ENCODE results near the gene VSIG10L. TPM values are rescaled to one million over a fixed set of nuclear protein-coding genes. Genes with fewer than 3 reads are reported as not detected.

Gene VSIG10L
- total RNA-seq, 2 experiments from 2014 or later, result 3.2 to 3.5 TPM

DNA sequence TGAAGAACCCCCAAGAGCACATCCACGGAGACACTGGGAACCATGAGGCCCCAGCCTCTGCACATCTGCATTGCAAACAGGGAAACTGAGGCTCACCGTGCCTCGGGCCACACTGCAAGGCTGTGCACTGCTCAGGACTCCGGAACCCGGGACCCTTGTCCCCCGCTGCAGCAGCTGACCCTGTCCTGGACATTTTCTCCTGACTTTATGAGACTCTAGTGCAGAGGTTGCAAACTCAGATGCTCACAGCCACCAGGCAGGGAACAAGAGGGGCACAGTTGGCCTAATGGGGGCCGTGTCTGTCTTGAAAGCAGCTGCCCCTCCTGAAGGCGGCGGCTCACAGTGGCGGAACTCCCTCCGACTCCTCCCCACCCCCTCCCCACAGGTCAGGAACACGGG, 47.0 kb downstream of the VSIG10L start:
- Mint-ChIP-seq H3K27me3 (peaks cover 16% of the 10 kb centered on the region), H3K4me1 (ENCODE audit: low read depth) (no peaks in the 10 kb centered on the region), H3K9me3 (no peaks in the 10 kb centered on the region), H3K27ac (no peak overlapping the region), H3K36me3 (no peaks in the 10 kb centered on the region), H3K4me3 (no peak overlapping the region)
- ChIA-PET POLR2A (no interaction called here), CTCF (no interaction called here)
- intact Hi-C loops (cut with micrococcal nuclease), result no loop called here
- no peak for DNase-seq

DNA sequence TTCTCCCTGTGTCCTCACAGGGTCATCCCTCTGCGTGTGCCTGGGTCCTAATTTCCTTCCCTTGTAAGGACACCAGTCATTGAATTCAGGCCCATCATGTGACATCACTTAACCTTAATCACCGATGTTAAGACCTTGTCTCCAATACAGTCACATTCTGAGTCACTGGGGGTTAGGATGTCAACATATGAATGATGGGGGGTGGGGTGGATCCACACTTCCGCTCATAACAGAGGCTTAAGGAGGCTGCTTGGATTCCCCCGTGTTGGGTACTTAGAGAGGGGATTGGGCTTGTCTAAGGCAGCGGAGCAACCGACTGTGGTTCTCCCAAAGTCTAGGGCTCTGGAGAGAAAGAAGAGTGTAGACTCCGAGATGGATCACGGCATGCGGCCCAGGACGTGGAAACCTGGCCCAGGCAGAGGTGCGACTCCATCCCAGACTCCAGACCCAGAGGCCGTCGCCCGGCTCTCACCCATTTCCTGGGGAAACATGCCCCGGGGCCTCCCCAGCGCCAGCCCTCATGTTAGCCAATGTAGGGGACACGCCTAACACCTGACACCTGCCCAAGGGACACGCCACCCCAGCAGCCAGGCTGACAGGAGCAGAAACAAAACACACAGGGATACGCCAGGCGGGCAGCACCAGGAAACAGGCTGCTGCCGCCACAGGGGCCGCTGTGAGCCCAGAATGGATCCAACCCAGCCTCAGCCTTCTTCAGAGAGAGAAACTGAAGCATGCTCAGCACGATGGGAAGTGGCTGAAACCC, 47.5 kb downstream of the VSIG10L start:
- Mint-ChIP-seq H3K4me3 (no peak overlapping the region), H3K9me3 (no peaks in the 10 kb centered on the region), H3K36me3 (no peaks in the 10 kb centered on the region), H3K27me3 (peaks cover 14% of the 10 kb centered on the region), H3K4me1 (ENCODE audit: low read depth) (no peaks in the 10 kb centered on the region), H3K27ac (no peak overlapping the region)
- ChIA-PET POLR2A (no interaction called here), CTCF (no interaction called here)
- DNase-seq, result no peak
- intact Hi-C loops (cut with micrococcal nuclease), result no loop called here

DNA sequence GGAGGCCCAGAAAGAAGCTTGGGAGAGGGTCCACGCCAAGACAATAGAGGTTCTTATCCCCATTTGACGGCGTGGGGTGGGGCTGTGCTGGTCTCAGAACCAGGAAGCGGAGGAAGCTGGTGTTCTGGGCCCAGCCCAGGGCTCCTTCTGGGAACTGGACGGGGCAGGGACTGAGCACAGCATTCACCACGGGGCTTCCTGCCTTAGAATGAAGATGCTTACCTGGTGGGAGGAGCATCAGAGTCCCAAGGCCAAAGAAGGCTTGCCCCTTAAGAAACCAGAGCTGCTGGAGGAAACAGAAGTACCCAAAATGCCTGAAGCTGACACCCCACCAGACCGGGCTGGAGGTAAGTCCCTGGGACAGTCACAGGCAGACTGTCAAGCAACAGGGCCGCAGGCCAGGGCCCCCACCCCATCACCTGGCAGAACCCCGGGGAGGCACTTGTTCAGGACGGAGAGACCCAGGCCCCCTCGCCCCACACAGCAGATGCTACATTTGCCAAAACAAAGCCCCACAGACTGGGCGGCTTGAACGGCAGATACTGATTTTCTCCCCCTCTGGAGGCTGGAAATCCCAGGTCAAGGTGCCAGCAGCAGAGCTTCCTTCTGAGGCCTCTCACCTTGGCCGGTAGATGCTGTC, 48.2 kb downstream of the VSIG10L start:
- Mint-ChIP-seq H3K9me3 (no peaks in the 10 kb centered on the region), H3K4me1 (ENCODE audit: low read depth) (no peaks in the 10 kb centered on the region), H3K36me3 (no peaks in the 10 kb centered on the region), H3K27ac (no peak overlapping the region), H3K27me3 (peaks cover 14% of the 10 kb centered on the region), H3K4me3 (no peak overlapping the region)
- POLR2A ChIA-PET, result no interaction called here
- DNase-seq, result no peak
- CTCF ChIA-PET, result no interaction called here
- intact Hi-C loops (cut with micrococcal nuclease), result no loop called here

DNA sequence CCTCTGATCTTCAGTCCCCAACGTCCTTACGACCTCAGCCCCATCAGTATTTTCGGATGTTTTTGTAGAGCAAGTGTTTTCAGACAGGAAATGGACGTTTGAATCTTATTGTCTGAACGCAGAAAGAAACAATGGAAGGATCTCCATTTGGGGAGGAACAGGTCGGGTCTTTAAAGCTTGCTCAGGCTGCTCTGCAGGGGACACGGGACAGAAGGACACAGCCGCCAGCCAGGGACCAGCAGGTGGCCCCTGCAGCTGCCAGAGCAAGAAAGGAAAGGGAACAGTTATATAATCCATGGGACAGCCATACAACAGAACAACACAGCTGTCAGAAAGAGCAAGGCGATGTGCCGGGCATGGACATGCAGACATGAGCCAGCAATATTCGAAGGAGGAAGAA, 49.0 kb downstream of the VSIG10L start:
- ChIA-PET POLR2A (no interaction called here), CTCF (no interaction called here)
- Mint-ChIP-seq H3K27me3 (peaks cover 14% of the 10 kb centered on the region), H3K9me3 (no peaks in the 10 kb centered on the region), H3K36me3 (no peaks in the 10 kb centered on the region), H3K4me3 (no peak overlapping the region), H3K27ac (no peak overlapping the region), H3K4me1 (ENCODE audit: low read depth) (no peaks in the 10 kb centered on the region)
- no peak for DNase-seq
- intact Hi-C loops (cut with micrococcal nuclease), result no loop called here

DNA sequence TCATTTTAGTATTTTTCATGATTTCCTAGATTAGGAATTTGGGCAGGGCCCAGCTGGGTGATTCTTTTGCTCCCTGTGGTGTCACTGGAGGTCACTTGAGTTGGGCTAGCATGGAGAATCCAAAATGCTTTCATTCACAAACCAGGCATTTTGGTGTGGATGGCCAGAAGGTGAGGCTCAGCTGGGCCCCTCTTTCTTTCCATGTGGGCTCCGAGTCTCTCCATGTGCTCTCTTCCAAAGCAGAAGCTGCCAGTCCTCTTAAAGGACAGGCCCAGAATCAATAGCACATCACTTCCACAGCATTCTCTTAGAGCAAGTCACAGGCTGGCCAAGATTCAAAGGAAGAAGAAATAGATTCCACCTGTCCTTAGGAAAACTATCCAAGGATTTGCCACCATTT, 52.3 kb downstream of the VSIG10L start:
- Mint-ChIP-seq H3K9me3 (no peaks in the 10 kb centered on the region), H3K27me3 (peaks cover 9% of the 10 kb centered on the region)
- CTCF ChIA-PET, result interaction anchor here (1.5 kb wide), 1 partner anchor 372 kb away, joined by 3 read pairs; no protein-coding TSS in a partner anchor

DNA sequence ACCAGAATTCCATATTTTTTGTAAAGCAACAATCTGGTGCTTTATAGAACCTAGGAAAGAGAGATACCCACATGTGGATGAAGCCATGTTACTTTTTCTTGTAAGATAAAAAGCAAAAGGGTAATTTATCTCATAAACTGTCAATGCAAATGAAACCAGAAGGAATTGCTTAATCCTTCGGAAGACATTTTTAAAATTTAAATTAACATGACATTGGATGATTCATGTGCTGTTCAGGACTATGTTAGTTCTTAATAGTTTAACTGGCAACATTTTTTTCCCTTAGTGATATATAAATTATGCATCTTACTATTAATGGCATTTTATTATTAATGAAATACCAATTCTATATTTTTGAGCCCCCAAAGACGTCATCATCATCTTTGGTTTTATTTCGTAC, 56.3 kb downstream of the VSIG10L start:
- H3K4me1 Mint-ChIP-seq (ENCODE audit: low read depth), result no peaks in the 10 kb centered on the region
- H3K27ac Mint-ChIP-seq, result no peak overlapping the region

More for the DNA sequence above, 52.3 kb downstream of the VSIG10L start:
- Mint-ChIP-seq H3K27ac (no peak overlapping the region), H3K36me3 (no peaks in the 10 kb centered on the region), H3K4me3 (no peak overlapping the region), H3K4me1 (ENCODE audit: low read depth) (no peaks in the 10 kb centered on the region)
- DNase-seq, result no peak
- intact Hi-C loops (cut with micrococcal nuclease), result no loop called here
- POLR2A ChIA-PET, result no interaction called here

DNA sequence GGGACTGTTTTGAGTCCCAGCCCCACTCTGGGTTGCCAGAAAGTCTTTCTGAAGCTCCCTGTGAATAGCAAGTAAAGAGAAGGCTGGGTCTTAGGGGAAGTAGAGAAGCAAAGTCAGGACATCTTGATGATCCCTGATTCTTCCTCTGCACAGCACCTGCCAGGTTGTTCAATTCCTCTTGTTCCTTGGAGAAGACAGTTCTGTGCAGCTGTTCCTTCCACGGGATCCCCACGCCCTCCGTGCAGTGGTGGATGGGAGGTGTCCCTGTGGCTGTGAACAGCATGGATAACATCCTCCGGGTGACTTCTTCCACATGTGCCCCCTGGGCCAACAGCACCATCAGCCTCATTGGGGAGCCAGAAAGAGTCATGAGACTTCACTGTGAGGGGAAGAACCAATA, 59.6 kb downstream of the VSIG10L start:
- H3K27me3 Mint-ChIP-seq, result peaks cover 12% of the 10 kb centered on the region

More for the DNA sequence above, 56.3 kb downstream of the VSIG10L start:
- peaks cover 12% of the 10 kb centered on the region for H3K27me3 Mint-ChIP-seq
- H3K4me3 Mint-ChIP-seq, result no peak overlapping the region
- no peaks in the 10 kb centered on the region for H3K9me3 Mint-ChIP-seq
- ChIA-PET CTCF (no interaction called here), POLR2A (no interaction called here)
- intact Hi-C loops (cut with micrococcal nuclease), result no loop called here
- DNase-seq, result no peak
- no peaks in the 10 kb centered on the region for H3K36me3 Mint-ChIP-seq

More for the DNA sequence above, 59.6 kb downstream of the VSIG10L start:
- H3K36me3 Mint-ChIP-seq, result peaks cover 1% of the 10 kb centered on the region
- DNase-seq, result no peak
- H3K4me1 Mint-ChIP-seq (ENCODE audit: low read depth), result no peaks in the 10 kb centered on the region
- H3K27ac Mint-ChIP-seq, result no peak overlapping the region
- no peak overlapping the region for H3K4me3 Mint-ChIP-seq
- ChIA-PET CTCF (interaction anchor here (1.2 to 2.2 kb wide), 3 partner anchors 23 to 124 kb away, joined by 5 to 7 read pairs (median 5); no protein-coding TSS in a partner anchor), POLR2A (no interaction called here)
- no peaks in the 10 kb centered on the region for H3K9me3 Mint-ChIP-seq
- intact Hi-C loops (cut with micrococcal nuclease), result no loop called here

Other genes with a start within 250 kb of the VSIG10L start
- gene CTU1, start 233.7 kb downstream of the VSIG10L start, total RNA-seq, result 1 to 10 TPM; 8.8 to 9.8 TPM
- gene SIGLEC9, start 217.2 kb downstream of the VSIG10L start, total RNA-seq, result 1 to 10 TPM; 1.3 to 1.4 TPM
- not detected for gene SIGLEC7, start 199.8 kb downstream of the VSIG10L start, total RNA-seq
- under 1 TPM; 0.43 to 0.65 TPM for gene CD33, start 117.1 kb downstream of the VSIG10L start, total RNA-seq
- not detected for gene SIGLECL1, start 91.1 kb downstream of the VSIG10L start, total RNA-seq
- under 1 TPM; 0.07 to 0.24 TPM for gene IGLON5, start 30.5 kb downstream of the VSIG10L start, total RNA-seq
- 100 to 1,000 TPM; 190 to 193 TPM for gene ETFB, start 24.2 kb upstream of the VSIG10L start, total RNA-seq
- 1 to 10 TPM; 2.8 to 4.8 TPM for gene CLDND2, start 26.9 kb upstream of the VSIG10L start, total RNA-seq
- gene NKG7, start 30.5 kb upstream of the VSIG10L start, total RNA-seq, result 100 to 1,000 TPM; 140 to 149 TPM
- under 1 TPM; 0.36 to 0.64 TPM for gene LIM2, start 45.8 kb upstream of the VSIG10L start, total RNA-seq
- not detected for gene C19orf84, start 48.5 kb upstream of the VSIG10L start, total RNA-seq
- under 1 TPM; 0.19 to 0.26 TPM for gene SIGLEC10, start 75.5 kb upstream of the VSIG10L start, total RNA-seq
- not detected for gene SIGLEC8, start 116.3 kb upstream of the VSIG10L start, total RNA-seq
- not detected for gene CEACAM18, start 136.4 kb upstream of the VSIG10L start, total RNA-seq
- gene SIGLEC12, start 159.7 kb upstream of the VSIG10L start, total RNA-seq, result under 1 TPM; 0.22 to 0.24 TPM
- not detected for gene SIGLEC6, start 189.5 kb upstream of the VSIG10L start, total RNA-seq
- gene ZNF175, start 229.1 kb upstream of the VSIG10L start, total RNA-seq, result 1 to 10 TPM; 7.1 to 7.9 TPM

All from activated CD4-positive, alpha-beta memory T cell treated with anti-CD3 and anti-CD28 coated beads for 36 hours (primary cell).